HepG2 (cell line): ENCODE measurements around the gene ADI1. TPM values are rescaled to one million over a fixed set of nuclear protein-coding genes. Genes with fewer than 3 reads are reported as not detected.

Experiments
- ATAC-seq: fragments of 200-7000 bp; cut with Tn5 transposase; 3 replicates; pipeline ENCODE4 v1.9.1; 2020; ENCODE audit warnings: mild to moderate bottlenecking, moderate library complexity
- BruUV-seq: library from RNA; stranded (reverse); fragments of 400-500 nt; replicated peaks from 2 replicates; lab custom pipeline; 2021; lab: Mats Ljungman, UMichigan
- CTCF ChIA-PET: fragments of 300-600 bp; formaldehyde crosslinking; extraction: SDS; loops from one replicate; lab custom pipeline; 2021; ENCODE audit warnings: low total read pairs, inconsistent platforms, low intra/inter-chr PET ratio; lab: Yijun Ruan, JAX
- POLR2A ChIA-PET: fragments of 350-600 bp; sonication (Branson Sonifier 250); formaldehyde crosslinking; loops from one replicate; lab custom pipeline; 2020; ENCODE audit warnings: antibody characterized with exemption, inconsistent platforms; lab: Yijun Ruan, JAX
- DNase-seq: peaks from one replicate; pipeline ENCODE4 v3.0.0-alpha.2; 2015; ENCODE audit warnings: low spot score
- FAIRE-seq: peaks from 3 replicates; lab custom pipeline; 2011; peaks lifted over from hg19 to GRCh38; lab: Jason Lieb, UNC
- H2AFZ ChIP-seq: one replicate; pipeline ENCODE4 v1.6.1; 2011; ENCODE audit warnings: low read length, inconsistent platforms
- H3K27ac ChIP-seq: fragments of 300-600 bp; 3 replicates; pipeline ENCODE4 v1.8.0; 2011; ENCODE audit warnings: mixed run types, mild to moderate bottlenecking, mixed read lengths, low read length, inconsistent platforms; ENCODE audit not compliant: insufficient read depth; ENCODE audit errors: extremely low read length
- H3K27me3 ChIP-seq, 2 experiments: fragments of 200-600 bp in 1 of 2; 2 replicates in 1 of 2; 3 replicates in 1 of 2; pipeline versions ENCODE4 v1.6.0 to v1.8.0; 2011; ENCODE audit warnings: low read length in 2 of 2, mild to moderate bottlenecking in 2 of 2, moderate library complexity in 2 of 2, inconsistent platforms in 1 of 2; ENCODE audit not compliant: insufficient read depth in 2 of 2, control insufficient read depth in 1 of 2
- H3K36me3 ChIP-seq, 2 experiments: fragments of 200-600 bp in 1 of 2; replicated peaks in 1 of 2; 2 replicates in 1 of 2; 3 replicates in 1 of 2; pipeline versions ENCODE4 v1.5.1 to v1.8.0; 2011; ENCODE audit warnings: low read length in 2 of 2, inconsistent platforms in 1 of 2; ENCODE audit not compliant: insufficient read depth in 2 of 2, control insufficient read depth in 1 of 2
- H3K4me1 ChIP-seq: 2 replicates; pipeline ENCODE4 v1.5.1; 2012; ENCODE audit warnings: low read length, inconsistent platforms; ENCODE audit not compliant: insufficient read depth
- H3K4me2 ChIP-seq: 2 replicates; pipeline ENCODE4 v1.6.0; 2011; ENCODE audit warnings: low read depth, low read length, inconsistent platforms
- H3K4me3 ChIP-seq, 3 experiments: fragments of 200-600 bp in 1 of 3; sonication (generic), shearing (Covaris generic) in 1 of 3; replicated peaks in 1 of 3; 2 replicates each; pipeline ENCODE4 v1.5.1; 2011 to 2016; ENCODE audit warnings: low read length in 3 of 3, inconsistent platforms in 2 of 3, low read depth in 2 of 3, mild to moderate bottlenecking in 2 of 3, control low read depth in 1 of 3, mixed read lengths in 1 of 3; ENCODE audit not compliant: insufficient read depth in 1 of 3
- H3K79me2 ChIP-seq: one replicate; pipeline ENCODE4 v1.6.1; 2011; ENCODE audit warnings: low read length, inconsistent platforms; ENCODE audit not compliant: insufficient read depth
- H3K9ac ChIP-seq: 2 replicates; pipeline ENCODE4 v1.6.0; 2011; ENCODE audit warnings: mild to moderate bottlenecking, low read depth, low read length, inconsistent platforms; ENCODE audit not compliant: insufficient read depth
- H3K9me3 ChIP-seq: 2 replicates; pipeline ENCODE4 v1.5.1; 2012; ENCODE audit warnings: mild to moderate bottlenecking, low read length
- H4K20me1 ChIP-seq: 2 replicates; pipeline ENCODE4 v1.6.0; 2011; ENCODE audit warnings: inconsistent platforms, mild to moderate bottlenecking, low read length, moderate library complexity; ENCODE audit not compliant: insufficient read depth
- ETV5 ChIP-seq: IDR thresholded peaks from 2 replicates; pipeline ENCODE4 v1.6.1; 2018; ENCODE audit warnings: missing biosample characterization, missing genetic modification reagents, inconsistent platforms, borderline replicate concordance
- KMT2A ChIP-seq: sonication (generic); formaldehyde crosslinking; IDR thresholded peaks from 2 replicates; pipeline ENCODE4 v1.4.0; 2020; ENCODE audit warnings: missing genetic modification reagents
- MAZ ChIP-seq, 2 experiments: sonication (generic) in 1 of 2; formaldehyde crosslinking in 1 of 2; IDR thresholded peaks; 2 replicates each; pipeline versions ENCODE4 v1.5.0 to v1.6.1; 2012 to 2020; ENCODE audit warnings: low read depth in 2 of 2, mild to moderate bottlenecking in 2 of 2, borderline replicate concordance in 1 of 2, improper control_type of control experiment in 1 of 2, low read length in 1 of 2, missing genetic modification reagents in 1 of 2, moderate library complexity in 1 of 2
- RCOR2 ChIP-seq: IDR thresholded peaks from 2 replicates; pipeline ENCODE4 v1.6.1; 2016; ENCODE audit warnings: missing biosample characterization, missing genetic modification reagents
- SIX4 ChIP-seq: sonication (generic); formaldehyde crosslinking; IDR thresholded peaks from 2 replicates; pipeline ENCODE4 v1.4.0; 2020; ENCODE audit warnings: missing genetic modification reagents
- TFDP1 ChIP-seq: IDR thresholded peaks from 2 replicates; pipeline ENCODE4 v1.6.1; 2016; ENCODE audit warnings: missing compliant biosample characterization, missing genetic modification reagents, borderline replicate concordance
- TGIF2 ChIP-seq: IDR thresholded peaks from 2 replicates; pipeline ENCODE4 v1.6.1; 2016; ENCODE audit warnings: control low read depth, missing compliant biosample characterization
- ZMYM4 ChIP-seq: sonication (generic); formaldehyde crosslinking; IDR thresholded peaks from 2 replicates; pipeline ENCODE4 v1.8.1; 2023; ENCODE audit warnings: mild to moderate bottlenecking, missing genetic modification reagents
- ZNF614 ChIP-seq: IDR thresholded peaks from 2 replicates; pipeline ENCODE4 v1.6.1; 2018; ENCODE audit warnings: missing biosample characterization, missing genetic modification reagents, inconsistent platforms, borderline replicate concordance
- ZNF674 ChIP-seq: sonication (generic); formaldehyde crosslinking; IDR thresholded peaks from 2 replicates; pipeline ENCODE4 v1.5.0; 2020; ENCODE audit warnings: low read depth, mild to moderate bottlenecking, missing genetic modification reagents
- ZNF768 ChIP-seq: sonication (generic); formaldehyde crosslinking; IDR thresholded peaks from 2 replicates; pipeline ENCODE4 v1.4.0; 2020; ENCODE audit warnings: missing genetic modification reagents
- ZNF883 ChIP-seq: sonication (generic); formaldehyde crosslinking; IDR thresholded peaks from 2 replicates; pipeline ENCODE4 v1.5.1; 2020; ENCODE audit warnings: mild to moderate bottlenecking, missing genetic modification reagents; ENCODE audit errors: not compliant biosample characterization
- ZSCAN31 ChIP-seq: sonication (generic); formaldehyde crosslinking; IDR thresholded peaks from 2 replicates; pipeline ENCODE4 v1.5.0; 2020; ENCODE audit warnings: low read depth, mild to moderate bottlenecking, missing genetic modification reagents
- whole genome bisulfite sequencing: methylation state at CpG from one replicate; pipeline ENCODE4 v1.1.6; 2017; ENCODE audit warnings: low lambda C conversion rate; 5-methylcytosine and 5-hydroxymethylcytosine counted together
- in situ Hi-C: cut with HindIII; loops from 2 replicates; pipeline ENCODE4 v1.10.0; 2017; ENCODE audit warnings: low pct_unique_long_range_greater_than_20kb; ENCODE audit not compliant: extremely low pct_ligation_motif_present
- intact Hi-C: fragments of 100-400 bp; cut with micrococcal nuclease; formaldehyde crosslinking; loops from one replicate; pipeline ENCODE4 v1.10.0; 2022; ENCODE audit not compliant: unreplicated experiment
- polyA plus RNA-seq, 8 experiments: library from polyadenylated mRNA; depleted of rRNA in 3 of 8; stranded (reverse) in 7 of 8; unstranded in 1 of 8; fragments of >200 nt; fragmentation: Illumina TruSeq in 4 of 8; extraction: Trizol in 4 of 8; gene quantifications; 2 replicates each; pipeline versions ENCODE4 v1.2.1 to v1.2.3, GENCODE V29; 2011 to 2016; ENCODE audit warnings: low read depth in 4 of 8, missing spikeins in 1 of 8, mixed read lengths in 1 of 8; ENCODE audit not compliant: insufficient read depth in 1 of 8
- total RNA-seq, 5 experiments: library from RNA; depleted of rRNA; stranded (reverse); fragments of >200 nt; fragmentation: Illumina TruSeq; extraction: Trizol; gene quantifications; 2 replicates each; pipeline ENCODE4 v1.2.3, GENCODE V29; 2016; ENCODE audit warnings: low read depth in 1 of 5
- TF ChIP-seq, protein P1 (sequence below): sonication (generic); formaldehyde crosslinking; IDR thresholded peaks from 2 replicates; pipeline ENCODE4 v1.8.1; 2023; ENCODE audit warnings: mild to moderate bottlenecking, inconsistent platforms, moderate library complexity, missing genetic modification reagents, borderline replicate concordance
- TF ChIP-seq, protein P2 (sequence below): sonication (generic); formaldehyde crosslinking; IDR thresholded peaks from 2 replicates; pipeline ENCODE4 v1.5.0; 2020; ENCODE audit warnings: mild to moderate bottlenecking, missing genetic modification reagents

The ADI1 gene
- total and polyA plus RNA-seq, 2 of the 13 experiments (the other 11 are each of a cell fraction or from before 2014, with no cell fraction given), result 28.7 to 123 TPM

GRCh38 chr2:3535467-3535793 lies 16.1 kb upstream of the ADI1 start:
- in situ Hi-C loops (no loop called here), intact Hi-C loops (loop anchor here (5.0 kb wide), 1 partner anchor 158 kb away; the partner anchor contains the start of genes EIPR1 and TRAPPC12)
- DNase-seq (no peak), FAIRE-seq (no peak), ATAC-seq (no peak; the same call in 2 of the 3 replicates)
- peak overlapping the region; percentile 47 for H2AFZ ChIP-seq
- H3K4me2 ChIP-seq, result peak overlapping the region; percentile 97
- H3K36me3 ChIP-seq, result peaks cover 0 to 4% of the 10 kb centered on the region in 2 experiments; a peak in 2 of 5 replicates
- CTCF ChIA-PET, result interaction anchor here (1.5 kb wide), 1 partner anchor 115 kb away, joined by 4 read pairs; no protein-coding TSS in a partner anchor
- TF ChIP-seq, protein P1, sequence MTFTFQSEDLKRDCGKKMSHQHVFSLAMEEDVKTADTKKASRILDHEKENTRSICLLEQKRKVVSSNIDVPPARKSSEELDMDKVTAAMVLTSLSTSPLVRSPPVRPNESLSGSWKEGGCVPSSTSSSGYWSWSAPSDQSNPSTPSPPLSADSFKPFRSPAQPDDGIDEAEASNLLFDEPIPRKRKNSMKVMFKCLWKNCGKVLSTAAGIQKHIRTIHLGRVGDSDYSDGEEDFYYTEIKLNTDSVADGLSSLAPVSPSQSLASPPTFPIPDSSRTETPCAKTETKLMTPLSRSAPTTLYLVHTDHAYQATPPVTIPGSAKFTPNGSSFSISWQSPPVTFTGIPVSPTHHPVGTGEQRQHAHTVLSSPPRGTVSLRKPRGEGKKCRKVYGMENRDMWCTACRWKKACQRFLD, result no peak
- TF ChIP-seq ZNF883 (CRISPR knock-in tag) (no peak), ZSCAN31 (no peak), ZNF614 (CRISPR knock-in tag) (no peak), MAZ (IDR thresholded peaks at IDR 0.05; ENCODE audit: borderline replicate concordance, low read depth, low read length) (no peak), MAZ (CRISPR knock-in tag; IDR thresholded peaks at IDR 0.05; ENCODE audit: low read depth) (no peak), RCOR2 (CRISPR knock-in tag) (no peak), KMT2A (CRISPR knock-in tag) (0 out of 2 replicates have a peak, but pooled peaks have one; percentile 1), ZMYM4 (CRISPR knock-in tag) (no peak), ETV5 (CRISPR knock-in tag) (no peak), ZNF674 (CRISPR knock-in tag) (0 out of 2 replicates have a peak, but pooled peaks have one; percentile 61), TFDP1 (CRISPR knock-in tag) (no peak), ZNF768 (CRISPR knock-in tag) (no peak), TGIF2 (CRISPR knock-in tag) (no peak; the same call in 1 of the 2 replicates), SIX4 (CRISPR knock-in tag) (no peak)
- TF ChIP-seq, protein P2, sequence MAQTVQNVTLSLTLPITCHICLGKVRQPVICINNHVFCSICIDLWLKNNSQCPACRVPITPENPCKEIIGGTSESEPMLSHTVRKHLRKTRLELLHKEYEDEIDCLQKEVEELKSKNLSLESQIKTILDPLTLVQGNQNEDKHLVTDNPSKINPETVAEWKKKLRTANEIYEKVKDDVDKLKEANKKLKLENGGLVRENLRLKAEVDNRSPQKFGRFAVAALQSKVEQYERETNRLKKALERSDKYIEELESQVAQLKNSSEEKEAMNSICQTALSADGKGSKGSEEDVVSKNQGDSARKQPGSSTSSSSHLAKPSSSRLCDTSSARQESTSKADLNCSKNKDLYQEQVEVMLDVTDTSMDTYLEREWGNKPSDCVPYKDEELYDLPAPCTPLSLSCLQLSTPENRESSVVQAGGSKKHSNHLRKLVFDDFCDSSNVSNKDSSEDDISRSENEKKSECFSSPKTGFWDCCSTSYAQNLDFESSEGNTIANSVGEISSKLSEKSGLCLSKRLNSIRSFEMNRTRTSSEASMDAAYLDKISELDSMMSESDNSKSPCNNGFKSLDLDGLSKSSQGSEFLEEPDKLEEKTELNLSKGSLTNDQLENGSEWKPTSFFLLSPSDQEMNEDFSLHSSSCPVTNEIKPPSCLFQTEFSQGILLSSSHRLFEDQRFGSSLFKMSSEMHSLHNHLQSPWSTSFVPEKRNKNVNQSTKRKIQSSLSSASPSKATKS, result no peak
- no peaks in the 10 kb centered on the region for H3K9me3 ChIP-seq
- no peaks in the 10 kb centered on the region; a peak in 1 of 5 replicates for H3K27me3 ChIP-seq
- H3K9ac ChIP-seq, result peak overlapping the region; percentile 87
- peak overlapping the region; percentile 92 for H3K27ac ChIP-seq
- WGBS, result 40% methylated on average over 5 of the region's 5 CpGs
- no peaks in the 10 kb centered on the region for H4K20me1 ChIP-seq
- H3K4me3 ChIP-seq, result peak overlapping the region; percentile 59 to 79 (median 73)
- H3K79me2 ChIP-seq, result no peaks in the 10 kb centered on the region
- POLR2A ChIA-PET, result interaction anchor here (0.9 to 2.8 kb wide), 17 partner anchors 11 to 158 kb away, joined by 3 to 70 read pairs (median 6); partner anchors contain the start of genes ADI1, EIPR1, RNASEH1 and RPS7
- H3K4me1 ChIP-seq, result peaks cover 28% of the 10 kb centered on the region
- no TSS peak for BruUV-seq
